ENCODE results near the gene TPST1.

DNA sequence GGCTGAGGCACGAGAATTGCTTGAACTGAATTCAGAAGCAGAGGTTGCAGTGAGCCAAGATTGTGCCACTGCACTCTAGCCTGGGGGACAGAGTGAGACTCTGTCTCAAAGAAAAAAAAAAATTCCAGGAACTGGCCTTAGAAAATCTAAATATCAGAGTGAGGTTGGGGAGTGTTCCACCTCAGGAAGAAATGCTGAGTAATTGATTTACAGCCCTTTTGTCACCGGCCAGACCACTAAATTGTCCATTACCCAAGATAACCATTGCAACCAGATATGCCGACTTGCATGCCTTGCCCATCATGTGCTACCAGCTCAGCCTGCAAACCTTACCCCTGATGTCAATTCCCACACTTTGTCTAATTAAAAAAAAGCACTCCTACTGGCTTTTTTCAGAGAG lies 48.1 kb upstream of the TPST1 start:
- TF ChIP-seq, protein P1, sequence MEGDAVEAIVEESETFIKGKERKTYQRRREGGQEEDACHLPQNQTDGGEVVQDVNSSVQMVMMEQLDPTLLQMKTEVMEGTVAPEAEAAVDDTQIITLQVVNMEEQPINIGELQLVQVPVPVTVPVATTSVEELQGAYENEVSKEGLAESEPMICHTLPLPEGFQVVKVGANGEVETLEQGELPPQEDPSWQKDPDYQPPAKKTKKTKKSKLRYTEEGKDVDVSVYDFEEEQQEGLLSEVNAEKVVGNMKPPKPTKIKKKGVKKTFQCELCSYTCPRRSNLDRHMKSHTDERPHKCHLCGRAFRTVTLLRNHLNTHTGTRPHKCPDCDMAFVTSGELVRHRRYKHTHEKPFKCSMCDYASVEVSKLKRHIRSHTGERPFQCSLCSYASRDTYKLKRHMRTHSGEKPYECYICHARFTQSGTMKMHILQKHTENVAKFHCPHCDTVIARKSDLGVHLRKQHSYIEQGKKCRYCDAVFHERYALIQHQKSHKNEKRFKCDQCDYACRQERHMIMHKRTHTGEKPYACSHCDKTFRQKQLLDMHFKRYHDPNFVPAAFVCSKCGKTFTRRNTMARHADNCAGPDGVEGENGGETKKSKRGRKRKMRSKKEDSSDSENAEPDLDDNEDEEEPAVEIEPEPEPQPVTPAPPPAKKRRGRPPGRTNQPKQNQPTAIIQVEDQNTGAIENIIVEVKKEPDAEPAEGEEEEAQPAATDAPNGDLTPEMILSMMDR (conservative IDR thresholded peaks at IDR 0.05 in 1 of 2, IDR thresholded peaks at IDR 0.05 in 1 of 2; ENCODE audit: low read depth in 1 of 2, low read length in 2 of 2), result no peak
- TF ChIP-seq EZH2 (IDR thresholded peaks at IDR 0.05; ENCODE audit: low read length, missing control alignments), result no peak
